GM10847 (cell line): Measurements from ENCODE around the gene KLF3.

ENCODE experiments used
- POLR2A ChIP-seq: IDR thresholded peaks from 2 replicates; pipeline ENCODE4 v1.6.1; 2011; ENCODE audit not compliant: insufficient read length; ENCODE audit errors: extremely low read depth

Gene KLF3

GRCh38 chr4:38733663-38734062 is 69.7 kb downstream of the KLF3 start:
- TF ChIP-seq POLR2A: no peak

- TF ChIP-seq POLR2A: no peak
Observed at GRCh38 chr4:38734446-38734845, 70.4 kb downstream of the KLF3 start.

- TF ChIP-seq POLR2A: no peak
Observed at GRCh38 chr4:38734911-38735310, 70.9 kb downstream of the KLF3 start.

- TF ChIP-seq POLR2A: no peak
Observed at GRCh38 chr4:38735870-38736269, 71.9 kb downstream of the KLF3 start.

- TF ChIP-seq POLR2A: no peak
Observed at GRCh38 chr4:38738940-38739803, 75.2 kb downstream of the KLF3 start.

GRCh38 chr4:38740303-38740702 is 76.3 kb downstream of the KLF3 start:
- TF ChIP-seq POLR2A: no peak

GRCh38 chr4:38743866-38744265 is 79.9 kb downstream of the KLF3 start:
- no peak for TF ChIP-seq POLR2A

GRCh38 chr4:38745881-38746280 is 81.9 kb downstream of the KLF3 start:
- no peak for TF ChIP-seq POLR2A

GRCh38 chr4:38747629-38748028 is 83.6 kb downstream of the KLF3 start:
- TF ChIP-seq POLR2A: no peak

- TF ChIP-seq POLR2A: no peak
Observed at GRCh38 chr4:38749336-38749735, 85.3 kb downstream of the KLF3 start.
